SK-N-SH (cell line): ENCODE results near the gene STX5. TPM values are rescaled to one million over a fixed set of nuclear protein-coding genes. Genes with fewer than 3 reads are reported as not detected.

Source experiments
- CTCF ChIA-PET: fragments of 300-600, 350-600 bp; formaldehyde crosslinking; extraction: SDS; loops from one replicate; lab custom pipeline; 2021; lab: Yijun Ruan, JAX
- POLR2A ChIA-PET: fragments of 350-600 bp; sonication (Branson Sonifier 250); formaldehyde crosslinking; extraction: SDS; loops from one replicate; lab custom pipeline; 2020; ENCODE audit warnings: antibody characterized with exemption, inconsistent platforms; lab: Yijun Ruan, JAX
- DNase-seq: peaks from one replicate; pipeline ENCODE4 v3.0.0; 2012
- H2AFZ ChIP-seq: fragments of 200-600 bp; sonication (generic); 2 replicates; pipeline ENCODE4 v1.8.1; 2016; ENCODE audit warnings: antibody characterized with exemption, mild to moderate bottlenecking, low read depth
- H3F3A ChIP-seq: fragments of 200-600 bp; sonication (generic); replicated peaks from 2 replicates; pipeline ENCODE3; 2016; ENCODE audit warnings: antibody characterized with exemption, mild to moderate bottlenecking; ENCODE audit not compliant: insufficient read depth
- H3K27ac ChIP-seq, 2 experiments: fragments of 200-500 bp in 1 of 2; fragments of 200-600 bp in 1 of 2; sonication (Bioruptor generic) in 1 of 2; sonication (generic), shearing (Covaris generic) in 1 of 2; 2 replicates each; pipeline versions ENCODE4 v1.5.1 to v1.6.1; 2014 to 2016; ENCODE audit warnings: low read depth in 2 of 2, inconsistent platforms in 1 of 2, low read length in 1 of 2, mild to moderate bottlenecking in 1 of 2, mixed read lengths in 1 of 2
- H3K27me3 ChIP-seq: fragments of 200-600 bp; sonication (generic), shearing (Covaris generic); 2 replicates; pipeline ENCODE4 v1.6.1; 2016; ENCODE audit warnings: mixed run types; ENCODE audit not compliant: insufficient read depth
- H3K36me3 ChIP-seq, 2 experiments: fragments of 200-500 bp in 1 of 2; fragments of 200-600 bp in 1 of 2; sonication (Bioruptor generic) in 1 of 2; sonication (generic) in 1 of 2; replicated peaks in 1 of 2; 2 replicates each; pipeline versions ENCODE3 to v1.5.1; 2014 to 2016; ENCODE audit warnings: low read length in 1 of 2, mild to moderate bottlenecking in 1 of 2; ENCODE audit not compliant: insufficient read depth in 2 of 2, control insufficient read depth in 1 of 2
- H3K4me1 ChIP-seq, 2 experiments: fragments of 200-500 bp in 1 of 2; fragments of 200-600 bp in 1 of 2; sonication (Bioruptor generic) in 1 of 2; sonication (generic), shearing (Covaris generic) in 1 of 2; 2 replicates each; pipeline versions ENCODE4 v1.5.1 to v1.6.1; 2014 to 2016; ENCODE audit warnings: low read depth in 1 of 2, low read length in 1 of 2, mixed run types in 1 of 2; ENCODE audit not compliant: insufficient read depth in 2 of 2, control insufficient read depth in 1 of 2
- H3K4me2 ChIP-seq: fragments of 200-600 bp; sonication (generic), shearing (Covaris generic); 2 replicates; pipeline ENCODE4 v1.6.1; 2017; ENCODE audit warnings: mixed run types
- H3K4me3 ChIP-seq, 2 experiments: fragments of 200-500 bp in 1 of 2; fragments of 200-600 bp in 1 of 2; sonication (Bioruptor generic) in 1 of 2; sonication (generic), shearing (Covaris generic) in 1 of 2; 2 replicates each; pipeline versions ENCODE4 v1.5.1 to v1.8.1; 2014 to 2016; ENCODE audit warnings: low read depth in 2 of 2, inconsistent platforms in 1 of 2, low read length in 1 of 2, mild to moderate bottlenecking in 1 of 2, mixed read lengths in 1 of 2, moderate library complexity in 1 of 2
- H3K79me2 ChIP-seq: fragments of 200-600 bp; sonication (generic); 2 replicates; pipeline ENCODE4 v1.8.1; 2017; ENCODE audit warnings: mild to moderate bottlenecking; ENCODE audit not compliant: insufficient read depth
- H3K9ac ChIP-seq: fragments of 200-600 bp; sonication (generic); 2 replicates; pipeline ENCODE4 v1.6.1; 2017; ENCODE audit warnings: mixed run types
- H3K9me2 ChIP-seq: fragments of 200-600 bp; sonication (generic); 2 replicates; pipeline ENCODE4 v1.6.1; 2017; ENCODE audit warnings: mixed run types
- H3K9me3 ChIP-seq: fragments of 200-600 bp; sonication (generic); 2 replicates; pipeline ENCODE4 v1.6.1; 2017; ENCODE audit warnings: mixed run types, mild to moderate bottlenecking, moderate library complexity
- H4K20me1 ChIP-seq: fragments of 200-600 bp; sonication (generic); 2 replicates; pipeline ENCODE4 v1.6.1; 2017; ENCODE audit warnings: mild to moderate bottlenecking, mixed run types; ENCODE audit not compliant: insufficient read depth
- CHD2 ChIP-seq: fragments of 150-350 bp; IDR thresholded peaks from 2 replicates; pipeline ENCODE4 v1.6.1; 2018; ENCODE audit warnings: low read length; ENCODE audit not compliant: partially characterized antibody
- ELF1 ChIP-seq: IDR thresholded peaks from 2 replicates; pipeline ENCODE4 v1.4.0; 2012
- EP300 ChIP-seq, 2 experiments: IDR thresholded peaks; 2 replicates each; pipeline versions ENCODE4 v1.4.0 to v1.6.1; 2012; ENCODE audit warnings: borderline replicate concordance in 1 of 2, low read depth in 1 of 2, low read length in 1 of 2
- EZH2phosphoT487 ChIP-seq: fragments of 200-600 bp; sonication (generic); IDR thresholded peaks from 2 replicates; pipeline ENCODE4 v1.6.1; 2017; ENCODE audit warnings: low read depth, mixed run types, mild to moderate bottlenecking, antibody characterized with exemption, moderate library complexity, borderline replicate concordance
- FOXM1 ChIP-seq: IDR thresholded peaks from 2 replicates; pipeline ENCODE4 v1.4.0; 2012; ENCODE audit warnings: low read depth, mild to moderate bottlenecking
- MXI1 ChIP-seq: IDR thresholded peaks from 2 replicates; pipeline ENCODE4 v1.6.1; 2012; ENCODE audit warnings: mild to moderate bottlenecking, low read depth, low read length, improper control_type of control experiment
- POLR2AphosphoS5 ChIP-seq: IDR thresholded peaks from 2 replicates; pipeline ENCODE4 v1.6.1; 2012; ENCODE audit warnings: low read depth, low read length
- RAD21 ChIP-seq: IDR thresholded peaks from 2 replicates; pipeline ENCODE4 v1.6.1; 2012; ENCODE audit warnings: mild to moderate bottlenecking, low read length
- RCOR1 ChIP-seq: fragments of 150-350 bp; IDR thresholded peaks from 2 replicates; pipeline ENCODE4 v1.6.1; 2017; ENCODE audit warnings: antibody characterized with exemption, low read length
- RFX5 ChIP-seq: IDR thresholded peaks from 2 replicates; pipeline ENCODE4 v1.6.1; 2012; ENCODE audit warnings: mild to moderate bottlenecking, improper control_type of control experiment, low read length
- SIN3A ChIP-seq: IDR thresholded peaks from 2 replicates; pipeline ENCODE4 v1.6.1; 2012; ENCODE audit warnings: low read depth, mild to moderate bottlenecking, low read length, moderate library complexity, borderline replicate concordance
- SMC3 ChIP-seq: IDR thresholded peaks from 2 replicates; pipeline ENCODE4 v1.6.1; 2012; ENCODE audit warnings: low read depth, low read length, improper control_type of control experiment
- TAF1 ChIP-seq: IDR thresholded peaks from 2 replicates; pipeline ENCODE4 v1.6.1; 2012; ENCODE audit warnings: low read depth, mild to moderate bottlenecking, low read length, moderate library complexity, borderline replicate concordance
- TEAD4 ChIP-seq: IDR thresholded peaks from 2 replicates; pipeline ENCODE4 v1.4.0; 2012; ENCODE audit warnings: mild to moderate bottlenecking, borderline replicate concordance; ENCODE audit not compliant: insufficient read depth
- YY1 ChIP-seq: IDR thresholded peaks from 2 replicates; pipeline ENCODE4 v1.4.0; 2012; ENCODE audit warnings: low read depth, mild to moderate bottlenecking
- WGBS: methylation state at CpG from one replicate; pipeline ENCODE4 v1.1.6; 2017; ENCODE audit warnings: low lambda C conversion rate; 5-methylcytosine and 5-hydroxymethylcytosine counted together
- polyA plus RNA-seq, 3 experiments: library from polyadenylated mRNA; depleted of rRNA; stranded (reverse); fragments of >200 nt; gene quantifications; 2 replicates each; pipeline ENCODE4 v1.2.3, GENCODE V29; 2012
- TF ChIP-seq, protein P1 (sequence below): IDR thresholded peaks from 2 replicates; pipeline ENCODE4 v1.4.0; 2012; ENCODE audit warnings: low read depth, borderline replicate concordance
- TF ChIP-seq, protein P2 (sequence below): IDR thresholded peaks from 2 replicates; pipeline ENCODE4 v1.4.0; 2012; ENCODE audit warnings: low read depth
- TF ChIP-seq, protein P3 (sequence below): fragments of 200-600 bp; sonication (generic); IDR thresholded peaks from 2 replicates; pipeline ENCODE4 v1.6.1; 2017; ENCODE audit warnings: antibody characterized with exemption, mild to moderate bottlenecking, moderate library complexity
- TF ChIP-seq, protein P4 (sequence below): IDR thresholded peaks from 2 replicates; pipeline ENCODE4 v1.6.1; 2012; ENCODE audit warnings: mild to moderate bottlenecking, low read depth, low read length, moderate library complexity

Gene STX5
- polyA plus RNA-seq, 1 of the 3 experiments (the other 2 are of a cell fraction) = 24.2 TPM

DNA sequence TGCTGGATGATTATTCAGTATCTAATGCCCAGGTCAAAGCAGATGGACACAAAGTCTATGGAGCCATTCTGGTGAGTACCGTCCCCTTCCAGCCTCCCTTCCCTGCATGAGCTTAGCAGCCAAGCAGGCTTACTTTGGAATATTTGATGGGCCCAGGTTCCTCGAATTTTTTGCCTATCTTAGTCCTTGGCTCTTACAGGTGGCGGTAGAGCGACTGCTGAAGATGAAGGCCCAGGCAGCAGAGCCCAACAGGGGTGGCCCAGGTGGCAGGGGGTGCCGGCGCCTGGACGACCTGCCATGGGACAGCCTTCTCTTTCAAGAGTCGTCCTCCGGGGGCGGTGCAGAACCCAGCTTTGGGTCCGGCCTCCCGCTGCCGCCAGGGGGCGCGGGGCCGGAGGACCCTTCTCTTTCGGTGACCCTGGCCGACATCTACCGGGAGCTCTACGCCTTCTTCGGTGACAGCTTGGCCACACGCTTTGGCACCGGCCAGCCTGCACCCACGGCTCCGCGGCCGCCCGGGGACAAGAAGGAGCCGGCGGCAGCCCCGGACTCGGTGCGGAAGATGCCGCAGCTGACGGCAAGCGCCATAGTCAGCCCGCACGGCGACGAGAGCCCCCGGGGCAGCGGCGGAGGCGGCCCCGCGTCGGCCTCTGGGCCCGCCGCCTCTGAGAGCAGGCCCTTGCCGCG lies 45.4 kb downstream of the STX5 start:
- Histone ChIP-seq H3K4me1 (peaks cover 4 to 24% of the 10 kb centered on the region in 2 experiments), H3K36me3 (peaks cover 23 to 35% of the 10 kb centered on the region in 2 experiments), H3K4me3 (peak overlapping the region; percentile 76 to 87), H3K9me2 (no peaks in the 10 kb centered on the region), H3K4me2 (peak overlapping the region; percentile 83), H3K9me3 (no peaks in the 10 kb centered on the region), H4K20me1 (no peaks in the 10 kb centered on the region), H2AFZ (no peak overlapping the region), H3K79me2 (peaks cover 51% of the 10 kb centered on the region), H3K27me3 (no peaks in the 10 kb centered on the region), H3K9ac (peak overlapping the region; percentile 74), H3F3A (peaks cover 34% of the 10 kb centered on the region), H3K27ac (peak overlapping the region; percentile 65 to 78; a peak in 3 of 4 replicates)
- 7% methylated on average over 10 of the region's 51 CpGs for WGBS
- TF ChIP-seq TAF1 = peak; percentile 41; the same call in 1 of the 2 replicates
- 0 out of 2 replicates have a peak, but pooled peaks have one; percentile 15 for TF ChIP-seq RFX5
- TF ChIP-seq ELF1 = no peak
- TF ChIP-seq MXI1 = peak; percentile 71; the same call in 1 of the 2 replicates
- TF ChIP-seq, protein P1, sequence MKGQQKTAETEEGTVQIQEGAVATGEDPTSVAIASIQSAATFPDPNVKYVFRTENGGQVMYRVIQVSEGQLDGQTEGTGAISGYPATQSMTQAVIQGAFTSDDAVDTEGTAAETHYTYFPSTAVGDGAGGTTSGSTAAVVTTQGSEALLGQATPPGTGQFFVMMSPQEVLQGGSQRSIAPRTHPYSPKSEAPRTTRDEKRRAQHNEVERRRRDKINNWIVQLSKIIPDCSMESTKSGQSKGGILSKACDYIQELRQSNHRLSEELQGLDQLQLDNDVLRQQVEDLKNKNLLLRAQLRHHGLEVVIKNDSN = no peak
- no peak for TF ChIP-seq EP300 (IDR thresholded peaks at IDR 0.05; ENCODE audit: borderline replicate concordance in 1 of 2, low read depth in 1 of 2, low read length in 1 of 2)
- TF ChIP-seq RAD21 = peak; percentile 59
- TF ChIP-seq, protein P2, sequence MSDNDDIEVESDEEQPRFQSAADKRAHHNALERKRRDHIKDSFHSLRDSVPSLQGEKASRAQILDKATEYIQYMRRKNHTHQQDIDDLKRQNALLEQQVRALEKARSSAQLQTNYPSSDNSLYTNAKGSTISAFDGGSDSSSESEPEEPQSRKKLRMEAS = peak; percentile 48; the same call in 1 of the 2 replicates
- TF ChIP-seq RCOR1 = no peak
- 0 out of 2 replicates have a peak, but pooled peaks have one; percentile 13 for TF ChIP-seq FOXM1
- TF ChIP-seq POLR2AphosphoS5 = peak; percentile 27; the same call in 1 of the 2 replicates
- 0 out of 2 replicates have a peak, but pooled peaks have one; percentile 10 for TF ChIP-seq TEAD4
- TF ChIP-seq, protein P3, sequence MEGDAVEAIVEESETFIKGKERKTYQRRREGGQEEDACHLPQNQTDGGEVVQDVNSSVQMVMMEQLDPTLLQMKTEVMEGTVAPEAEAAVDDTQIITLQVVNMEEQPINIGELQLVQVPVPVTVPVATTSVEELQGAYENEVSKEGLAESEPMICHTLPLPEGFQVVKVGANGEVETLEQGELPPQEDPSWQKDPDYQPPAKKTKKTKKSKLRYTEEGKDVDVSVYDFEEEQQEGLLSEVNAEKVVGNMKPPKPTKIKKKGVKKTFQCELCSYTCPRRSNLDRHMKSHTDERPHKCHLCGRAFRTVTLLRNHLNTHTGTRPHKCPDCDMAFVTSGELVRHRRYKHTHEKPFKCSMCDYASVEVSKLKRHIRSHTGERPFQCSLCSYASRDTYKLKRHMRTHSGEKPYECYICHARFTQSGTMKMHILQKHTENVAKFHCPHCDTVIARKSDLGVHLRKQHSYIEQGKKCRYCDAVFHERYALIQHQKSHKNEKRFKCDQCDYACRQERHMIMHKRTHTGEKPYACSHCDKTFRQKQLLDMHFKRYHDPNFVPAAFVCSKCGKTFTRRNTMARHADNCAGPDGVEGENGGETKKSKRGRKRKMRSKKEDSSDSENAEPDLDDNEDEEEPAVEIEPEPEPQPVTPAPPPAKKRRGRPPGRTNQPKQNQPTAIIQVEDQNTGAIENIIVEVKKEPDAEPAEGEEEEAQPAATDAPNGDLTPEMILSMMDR = peak; percentile 91
- TF ChIP-seq SIN3A = peak; percentile 89; the same call in 1 of the 2 replicates
- TF ChIP-seq, protein P4, sequence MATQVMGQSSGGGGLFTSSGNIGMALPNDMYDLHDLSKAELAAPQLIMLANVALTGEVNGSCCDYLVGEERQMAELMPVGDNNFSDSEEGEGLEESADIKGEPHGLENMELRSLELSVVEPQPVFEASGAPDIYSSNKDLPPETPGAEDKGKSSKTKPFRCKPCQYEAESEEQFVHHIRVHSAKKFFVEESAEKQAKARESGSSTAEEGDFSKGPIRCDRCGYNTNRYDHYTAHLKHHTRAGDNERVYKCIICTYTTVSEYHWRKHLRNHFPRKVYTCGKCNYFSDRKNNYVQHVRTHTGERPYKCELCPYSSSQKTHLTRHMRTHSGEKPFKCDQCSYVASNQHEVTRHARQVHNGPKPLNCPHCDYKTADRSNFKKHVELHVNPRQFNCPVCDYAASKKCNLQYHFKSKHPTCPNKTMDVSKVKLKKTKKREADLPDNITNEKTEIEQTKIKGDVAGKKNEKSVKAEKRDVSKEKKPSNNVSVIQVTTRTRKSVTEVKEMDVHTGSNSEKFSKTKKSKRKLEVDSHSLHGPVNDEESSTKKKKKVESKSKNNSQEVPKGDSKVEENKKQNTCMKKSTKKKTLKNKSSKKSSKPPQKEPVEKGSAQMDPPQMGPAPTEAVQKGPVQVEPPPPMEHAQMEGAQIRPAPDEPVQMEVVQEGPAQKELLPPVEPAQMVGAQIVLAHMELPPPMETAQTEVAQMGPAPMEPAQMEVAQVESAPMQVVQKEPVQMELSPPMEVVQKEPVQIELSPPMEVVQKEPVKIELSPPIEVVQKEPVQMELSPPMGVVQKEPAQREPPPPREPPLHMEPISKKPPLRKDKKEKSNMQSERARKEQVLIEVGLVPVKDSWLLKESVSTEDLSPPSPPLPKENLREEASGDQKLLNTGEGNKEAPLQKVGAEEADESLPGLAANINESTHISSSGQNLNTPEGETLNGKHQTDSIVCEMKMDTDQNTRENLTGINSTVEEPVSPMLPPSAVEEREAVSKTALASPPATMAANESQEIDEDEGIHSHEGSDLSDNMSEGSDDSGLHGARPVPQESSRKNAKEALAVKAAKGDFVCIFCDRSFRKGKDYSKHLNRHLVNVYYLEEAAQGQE = 0 out of 2 replicates have a peak, but pooled peaks have one; percentile 8
- TF ChIP-seq CHD2 = peak; percentile 43
- TF ChIP-seq EZH2phosphoT487 = no peak
- TF ChIP-seq YY1 = peak; percentile 30; the same call in 1 of the 2 replicates
- TF ChIP-seq SMC3 = peak; percentile 81
- DNase-seq = peak; percentile 94
- ChIA-PET CTCF (interaction anchor here (0.5 to 6.6 kb wide), 59 partner anchors 10 to 1497 kb away, joined by 3 to 130 read pairs (median 5); partner anchors contain the start of genes B3GAT3, HNRNPUL2, NXF1 and POLR2G), POLR2A (interaction anchor here (0.6 to 2.8 kb wide), 16 partner anchors 9 to 195 kb away, joined by 3 to 35 read pairs (median 5); partner anchors contain the start of genes HNRNPUL2, SLC3A2, TAF6L and TUT1)
